Measurements from ENCODE around the gene RPL31.

DNA sequence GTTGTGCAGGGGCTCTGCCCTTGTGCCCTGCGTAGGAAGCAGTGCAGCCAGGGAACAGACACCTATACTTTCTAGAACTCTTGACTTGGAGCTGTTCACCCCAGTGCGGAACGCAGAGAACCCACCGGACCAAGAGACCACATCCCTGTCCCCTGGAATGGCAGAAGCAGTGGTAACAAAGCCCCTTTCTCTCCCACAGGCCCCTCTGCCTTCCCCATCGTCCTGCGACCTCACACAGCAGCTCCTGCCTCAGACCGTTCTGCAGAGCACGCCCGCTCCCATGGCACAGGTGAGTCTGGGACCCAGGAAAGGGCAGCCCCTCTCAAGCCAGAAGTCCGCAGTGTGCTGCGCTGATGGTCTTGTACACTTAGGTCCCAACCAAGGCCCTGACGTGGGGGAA is 24.6 kb upstream of the RPL31 start:
- TF ChIP-seq, protein P1, sequence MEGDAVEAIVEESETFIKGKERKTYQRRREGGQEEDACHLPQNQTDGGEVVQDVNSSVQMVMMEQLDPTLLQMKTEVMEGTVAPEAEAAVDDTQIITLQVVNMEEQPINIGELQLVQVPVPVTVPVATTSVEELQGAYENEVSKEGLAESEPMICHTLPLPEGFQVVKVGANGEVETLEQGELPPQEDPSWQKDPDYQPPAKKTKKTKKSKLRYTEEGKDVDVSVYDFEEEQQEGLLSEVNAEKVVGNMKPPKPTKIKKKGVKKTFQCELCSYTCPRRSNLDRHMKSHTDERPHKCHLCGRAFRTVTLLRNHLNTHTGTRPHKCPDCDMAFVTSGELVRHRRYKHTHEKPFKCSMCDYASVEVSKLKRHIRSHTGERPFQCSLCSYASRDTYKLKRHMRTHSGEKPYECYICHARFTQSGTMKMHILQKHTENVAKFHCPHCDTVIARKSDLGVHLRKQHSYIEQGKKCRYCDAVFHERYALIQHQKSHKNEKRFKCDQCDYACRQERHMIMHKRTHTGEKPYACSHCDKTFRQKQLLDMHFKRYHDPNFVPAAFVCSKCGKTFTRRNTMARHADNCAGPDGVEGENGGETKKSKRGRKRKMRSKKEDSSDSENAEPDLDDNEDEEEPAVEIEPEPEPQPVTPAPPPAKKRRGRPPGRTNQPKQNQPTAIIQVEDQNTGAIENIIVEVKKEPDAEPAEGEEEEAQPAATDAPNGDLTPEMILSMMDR (IDR thresholded peaks at IDR 0.05; ENCODE audit: insufficient read depth, low read length, poor library complexity, severe bottlenecking), result no peak
- no peak for TF ChIP-seq EZH2phosphoT487 (conservative IDR thresholded peaks at IDR 0.05; ENCODE audit: low read length)

All from SU-DHL-6 (cell line).